Measurements from ENCODE around the gene RPS6KA5. TPM values are rescaled to one million over a fixed set of nuclear protein-coding genes. Genes with fewer than 3 reads are reported as not detected.

RPS6KA5 gene
- total and polyA plus RNA-seq, 4 donors = 1.1 to 14.8 (median 5.6) TPM

- H3K4me1 ChIP-seq (ENCODE audit: control insufficient read depth in 5 of 5, insufficient read depth in 5 of 5, low read length in 5 of 5) = peaks cover 0 to 1% (median 0%) of the 10 kb centered on the region in 5 donors
- H3K36me3 ChIP-seq (ENCODE audit: control insufficient read depth in 4 of 4, insufficient read depth in 4 of 4, low read length in 4 of 4) = no peaks in the 10 kb centered on the region
- H3K4me3 ChIP-seq = no peak overlapping the region
- 97% methylated on average over 3 of the region's 3 CpGs for WGBS, 2 donors
- H3K9ac ChIP-seq (ENCODE audit: insufficient read depth in 1 of 2, low read length in 2 of 2) = no peak overlapping the region
- H3K9me3 ChIP-seq (ENCODE audit: control insufficient read depth in 4 of 4, insufficient read depth in 3 of 4, low read length in 3 of 4) = no peaks in the 10 kb centered on the region
- TF ChIP-seq, protein P1, sequence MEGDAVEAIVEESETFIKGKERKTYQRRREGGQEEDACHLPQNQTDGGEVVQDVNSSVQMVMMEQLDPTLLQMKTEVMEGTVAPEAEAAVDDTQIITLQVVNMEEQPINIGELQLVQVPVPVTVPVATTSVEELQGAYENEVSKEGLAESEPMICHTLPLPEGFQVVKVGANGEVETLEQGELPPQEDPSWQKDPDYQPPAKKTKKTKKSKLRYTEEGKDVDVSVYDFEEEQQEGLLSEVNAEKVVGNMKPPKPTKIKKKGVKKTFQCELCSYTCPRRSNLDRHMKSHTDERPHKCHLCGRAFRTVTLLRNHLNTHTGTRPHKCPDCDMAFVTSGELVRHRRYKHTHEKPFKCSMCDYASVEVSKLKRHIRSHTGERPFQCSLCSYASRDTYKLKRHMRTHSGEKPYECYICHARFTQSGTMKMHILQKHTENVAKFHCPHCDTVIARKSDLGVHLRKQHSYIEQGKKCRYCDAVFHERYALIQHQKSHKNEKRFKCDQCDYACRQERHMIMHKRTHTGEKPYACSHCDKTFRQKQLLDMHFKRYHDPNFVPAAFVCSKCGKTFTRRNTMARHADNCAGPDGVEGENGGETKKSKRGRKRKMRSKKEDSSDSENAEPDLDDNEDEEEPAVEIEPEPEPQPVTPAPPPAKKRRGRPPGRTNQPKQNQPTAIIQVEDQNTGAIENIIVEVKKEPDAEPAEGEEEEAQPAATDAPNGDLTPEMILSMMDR (IDR thresholded peaks at IDR 0.05; ENCODE audit: control extremely low read depth, extremely low read depth) = no peak
- no peak overlapping the region for H3K27ac ChIP-seq (ENCODE audit: low read depth in 1 of 2, low read length in 1 of 2)
- DNase-seq = no peak
- no peak for ATAC-seq (ENCODE audit: insufficient read depth, low FRiP score)
- H3K27me3 ChIP-seq (ENCODE audit: control insufficient read depth in 3 of 3, insufficient read depth in 3 of 3, low read length in 2 of 3) = no peaks in the 10 kb centered on the region
Observed at GRCh38 chr14:91016800-91017410, 43.5 kb downstream of the RPS6KA5 start.

DNA sequence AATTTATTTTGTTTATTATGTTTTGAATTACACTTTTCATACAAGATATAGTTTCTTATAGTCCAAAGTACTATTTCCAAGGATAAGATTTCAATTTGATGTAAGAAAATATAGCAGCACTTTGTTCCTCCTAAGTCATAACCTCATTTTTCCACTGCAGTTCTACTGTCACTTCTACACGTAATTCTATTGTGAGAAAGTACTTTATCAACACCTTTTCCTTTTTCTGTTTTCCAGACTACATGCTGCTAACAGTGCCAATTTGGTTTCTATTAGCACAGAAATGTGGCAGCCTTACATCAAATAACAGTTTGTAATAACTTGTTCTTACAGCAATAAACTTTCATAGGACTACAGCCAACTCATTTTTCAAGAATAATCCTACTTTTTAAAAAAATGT lies 45.0 kb downstream of the RPS6KA5 start:
- H3K36me3 ChIP-seq (ENCODE audit: control insufficient read depth in 4 of 4, insufficient read depth in 4 of 4, low read length in 4 of 4) = no peaks in the 10 kb centered on the region
- no peak overlapping the region for H3K4me3 ChIP-seq
- H3K4me1 ChIP-seq (ENCODE audit: control insufficient read depth in 5 of 5, insufficient read depth in 5 of 5, low read length in 5 of 5) = peaks cover 0 to 1% (median 0%) of the 10 kb centered on the region in 5 donors
- H3K27me3 ChIP-seq (ENCODE audit: control insufficient read depth in 3 of 3, insufficient read depth in 3 of 3, low read length in 2 of 3) = no peaks in the 10 kb centered on the region
- TF ChIP-seq, protein P1 (IDR thresholded peaks at IDR 0.05; ENCODE audit: control extremely low read depth, extremely low read depth) = no peak
- no peak overlapping the region for H3K27ac ChIP-seq (ENCODE audit: low read depth in 1 of 2, low read length in 1 of 2)
- DNase-seq (no peak), ATAC-seq (ENCODE audit: insufficient read depth, low FRiP score) (no peak)
- no peaks in the 10 kb centered on the region for H3K9me3 ChIP-seq (ENCODE audit: control insufficient read depth in 4 of 4, insufficient read depth in 3 of 4, low read length in 3 of 4)
- WGBS, 2 donors = 39 to 47% methylated on average over 1 of the region's 1 CpG
- H3K9ac ChIP-seq (ENCODE audit: insufficient read depth in 1 of 2, low read length in 2 of 2) = no peak overlapping the region

GRCh38 chr14:91012045-91012444 lies 48.4 kb downstream of the RPS6KA5 start:
- H3K36me3 ChIP-seq (ENCODE audit: control insufficient read depth in 4 of 4, insufficient read depth in 4 of 4, low read length in 4 of 4) = no peaks in the 10 kb centered on the region
- DNase-seq (no peak), ATAC-seq (ENCODE audit: insufficient read depth, low FRiP score) (no peak)
- H3K4me1 ChIP-seq (ENCODE audit: control insufficient read depth in 5 of 5, insufficient read depth in 5 of 5, low read length in 5 of 5) = peaks cover 0 to 6% (median 0%) of the 10 kb centered on the region in 5 donors
- H3K27ac ChIP-seq (ENCODE audit: low read depth in 1 of 2, low read length in 1 of 2) = no peak overlapping the region
- H3K9me3 ChIP-seq (ENCODE audit: control insufficient read depth in 4 of 4, insufficient read depth in 3 of 4, low read length in 3 of 4) = no peaks in the 10 kb centered on the region
- 81 to 83% methylated on average over 2 of the region's 2 CpGs for WGBS, 2 donors
- H3K27me3 ChIP-seq (ENCODE audit: control insufficient read depth in 3 of 3, insufficient read depth in 3 of 3, low read length in 2 of 3) = no peaks in the 10 kb centered on the region
- H3K9ac ChIP-seq (ENCODE audit: insufficient read depth in 1 of 2, low read length in 2 of 2) = no peak overlapping the region
- H3K4me3 ChIP-seq = no peak overlapping the region
- TF ChIP-seq, protein P1 (IDR thresholded peaks at IDR 0.05; ENCODE audit: control extremely low read depth, extremely low read depth) = no peak

- H3K4me1 ChIP-seq (ENCODE audit: control insufficient read depth in 5 of 5, insufficient read depth in 5 of 5, low read length in 5 of 5) = peaks cover 0 to 6% (median 1%) of the 10 kb centered on the region in 5 donors
- DNase-seq = no peak
- H3K4me3 ChIP-seq = no peak overlapping the region
- 96 to 97% methylated on average over 2 of the region's 2 CpGs for WGBS, 2 donors
- no peak for ATAC-seq (ENCODE audit: insufficient read depth, low FRiP score)
- H3K36me3 ChIP-seq (ENCODE audit: control insufficient read depth in 4 of 4, insufficient read depth in 4 of 4, low read length in 4 of 4) = no peaks in the 10 kb centered on the region
- no peaks in the 10 kb centered on the region for H3K27me3 ChIP-seq (ENCODE audit: control insufficient read depth in 3 of 3, insufficient read depth in 3 of 3, low read length in 2 of 3)
- H3K27ac ChIP-seq (ENCODE audit: low read depth in 1 of 2, low read length in 1 of 2) = no peak overlapping the region
- TF ChIP-seq, protein P1 (IDR thresholded peaks at IDR 0.05; ENCODE audit: control extremely low read depth, extremely low read depth) = no peak
- no peaks in the 10 kb centered on the region for H3K9me3 ChIP-seq (ENCODE audit: control insufficient read depth in 4 of 4, insufficient read depth in 3 of 4, low read length in 3 of 4)
- H3K9ac ChIP-seq (ENCODE audit: insufficient read depth in 1 of 2, low read length in 2 of 2) = no peak overlapping the region
Observed at GRCh38 chr14:91010153-91010533, 50.3 kb downstream of the RPS6KA5 start.

All from lung (tissue), 12 donors.